ENCODE measurements around the gene ARID4B. TPM values are rescaled to one million over a fixed set of nuclear protein-coding genes. Genes with fewer than 3 reads are reported as not detected.

The ARID4B gene
- total RNA-seq, 1 experiment from 2014 or later: 48.7 TPM

DNA sequence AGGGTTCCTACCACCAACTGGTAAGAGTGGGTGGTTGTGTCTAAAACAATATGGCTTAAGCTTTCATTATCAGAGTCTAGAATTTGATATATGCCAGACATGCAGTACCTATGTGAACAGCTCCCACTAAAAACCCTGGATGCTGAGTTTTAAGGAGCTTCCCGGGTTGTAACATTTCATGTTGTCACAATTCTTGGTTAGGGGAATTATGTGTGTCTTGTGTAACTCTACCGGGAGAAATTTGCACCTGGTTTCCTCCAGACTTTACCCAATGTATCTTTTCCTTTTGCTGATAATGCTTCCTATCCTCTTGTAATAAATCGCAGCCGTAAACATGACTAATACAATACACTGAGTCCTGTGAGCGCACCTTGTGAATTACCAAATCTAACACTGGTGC lies 48.3 kb downstream of the ARID4B start:
- Mint-ChIP-seq H3K4me1 (ENCODE audit: insufficient read depth, unreplicated experiment) (peaks cover 26% of the 10 kb centered on the region), H3K27ac (ENCODE audit: low read depth, unreplicated experiment) (no peak overlapping the region), H3K4me3 (ENCODE audit: unreplicated experiment) (no peak overlapping the region), H3K36me3 (ENCODE audit: insufficient read depth, unreplicated experiment) (peaks cover 7% of the 10 kb centered on the region), H3K9me3 (ENCODE audit: unreplicated experiment) (no peaks in the 10 kb centered on the region), H3K27me3 (ENCODE audit: insufficient read depth, unreplicated experiment) (no peaks in the 10 kb centered on the region)
- POLR2A ChIA-PET: interaction anchor here (0.6 to 1.5 kb wide), 4 partner anchors 9 to 1447 kb away, joined by 3 to 7 read pairs (median 3); no protein-coding TSS in a partner anchor
- no TSS peak for BruUV-seq (replicated peaks)
- intact Hi-C loops (cut with micrococcal nuclease): no loop called here
- CTCF ChIA-PET: interaction anchor here (0.6 to 1.2 kb wide), 5 partner anchors 21 to 137 kb away, joined by 3 to 4 read pairs (median 3); no protein-coding TSS in a partner anchor
- no peak for DNase-seq (ENCODE audit: unreplicated experiment)
- no peak for TF ChIP-seq CTCF (IDR thresholded peaks at IDR 0.05; ENCODE audit: unreplicated experiment)

DNA sequence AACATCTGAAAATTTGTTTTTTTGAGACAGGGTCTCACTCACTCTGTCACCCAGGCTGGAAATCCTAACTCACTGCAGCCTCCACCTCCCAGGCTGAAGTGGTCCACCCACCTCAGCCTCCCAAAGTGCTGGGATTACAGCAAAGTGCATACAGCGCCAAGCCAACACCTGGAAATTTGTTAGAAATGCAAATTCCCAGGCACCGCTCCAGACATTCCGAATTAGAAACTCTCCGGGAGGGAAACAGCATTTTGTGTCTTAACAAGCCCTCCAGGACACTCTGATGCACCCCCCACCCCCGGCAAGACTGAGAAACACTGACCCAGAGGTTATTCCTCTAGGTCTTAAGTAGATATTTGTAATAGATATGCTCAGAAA lies 49.1 kb downstream of the ARID4B start:
- CTCF ChIA-PET: interaction anchor here (1.2 kb wide), 1 partner anchor 138 kb away, joined by 4 read pairs; no protein-coding TSS in a partner anchor
- H3K27me3 Mint-ChIP-seq (ENCODE audit: insufficient read depth, unreplicated experiment): no peaks in the 10 kb centered on the region
- intact Hi-C loops (cut with micrococcal nuclease): no loop called here
- H3K4me1 Mint-ChIP-seq (ENCODE audit: insufficient read depth, unreplicated experiment): peaks cover 26% of the 10 kb centered on the region
- peaks cover 7% of the 10 kb centered on the region for H3K36me3 Mint-ChIP-seq (ENCODE audit: insufficient read depth, unreplicated experiment)
- BruUV-seq (replicated peaks): no TSS peak
- TF ChIP-seq CTCF (IDR thresholded peaks at IDR 0.05; ENCODE audit: unreplicated experiment): no peak
- no peaks in the 10 kb centered on the region for H3K9me3 Mint-ChIP-seq (ENCODE audit: unreplicated experiment)
- no peak for DNase-seq (ENCODE audit: unreplicated experiment)
- POLR2A ChIA-PET: interaction anchor here (1.1 to 1.5 kb wide), 2 partner anchors 10 to 26 kb away, joined by 3 to 7 read pairs; no protein-coding TSS in a partner anchor
- H3K4me3 Mint-ChIP-seq (ENCODE audit: unreplicated experiment): no peak overlapping the region
- no peak overlapping the region for H3K27ac Mint-ChIP-seq (ENCODE audit: low read depth, unreplicated experiment)

- Mint-ChIP-seq H3K4me3 (ENCODE audit: unreplicated experiment) (no peak overlapping the region), H3K4me1 (ENCODE audit: insufficient read depth, unreplicated experiment) (peaks cover 26% of the 10 kb centered on the region), H3K27me3 (ENCODE audit: insufficient read depth, unreplicated experiment) (no peaks in the 10 kb centered on the region), H3K36me3 (ENCODE audit: insufficient read depth, unreplicated experiment) (peaks cover 7% of the 10 kb centered on the region), H3K27ac (ENCODE audit: low read depth, unreplicated experiment) (no peak overlapping the region), H3K9me3 (ENCODE audit: unreplicated experiment) (no peaks in the 10 kb centered on the region)
- intact Hi-C loops (cut with micrococcal nuclease): no loop called here
- POLR2A ChIA-PET: no interaction called here
- no peak for DNase-seq (ENCODE audit: unreplicated experiment)
- no peak for TF ChIP-seq CTCF (IDR thresholded peaks at IDR 0.05; ENCODE audit: unreplicated experiment)
- CTCF ChIA-PET: no interaction called here
- BruUV-seq (replicated peaks): no TSS peak
Observed at GRCh38 chr1:235278233-235278914, 49.6 kb downstream of the ARID4B start.

GRCh38 chr1:235277709-235278108 lies 50.3 kb downstream of the ARID4B start:
- Mint-ChIP-seq H3K4me3 (ENCODE audit: unreplicated experiment) (no peak overlapping the region), H3K27me3 (ENCODE audit: insufficient read depth, unreplicated experiment) (no peaks in the 10 kb centered on the region), H3K36me3 (ENCODE audit: insufficient read depth, unreplicated experiment) (peaks cover 7% of the 10 kb centered on the region), H3K4me1 (ENCODE audit: insufficient read depth, unreplicated experiment) (peaks cover 30% of the 10 kb centered on the region), H3K27ac (ENCODE audit: low read depth, unreplicated experiment) (no peak overlapping the region), H3K9me3 (ENCODE audit: unreplicated experiment) (no peaks in the 10 kb centered on the region)
- intact Hi-C loops (cut with micrococcal nuclease): no loop called here
- CTCF ChIA-PET: interaction anchor here (1.0 to 4.8 kb wide), 2 partner anchors 36 to 139 kb away, joined by 8 to 14 read pairs; no protein-coding TSS in a partner anchor
- BruUV-seq (replicated peaks): no TSS peak
- no peak for DNase-seq (ENCODE audit: unreplicated experiment)
- no peak for TF ChIP-seq CTCF (IDR thresholded peaks at IDR 0.05; ENCODE audit: unreplicated experiment)
- POLR2A ChIA-PET: no interaction called here

Data from MCF 10A (cell line).